ENCODE results near the gene TTC16.

Gene TTC16

GRCh38 chr9:127698985-127699670, 16.8 kb upstream of the TTC16 start:
- DNase-seq (ENCODE audit: low read depth in 3 of 3) = peak; percentile 81 to 82 (median 81)

- no peak for DNase-seq (ENCODE audit: low read depth in 3 of 3)
Measured at GRCh38 chr9:127700140-127700539, 15.7 kb upstream of the TTC16 start.

- no peak for DNase-seq (ENCODE audit: low read depth in 3 of 3)
Measured at GRCh38 chr9:127700594-127701255, 15.2 kb upstream of the TTC16 start.

- no peak for DNase-seq (ENCODE audit: low read depth in 3 of 3)
Measured at GRCh38 chr9:127703289-127703946, 12.5 kb upstream of the TTC16 start.

- DNase-seq (ENCODE audit: low read depth in 3 of 3) = no peak
Measured at GRCh38 chr9:127705577-127706379, 10.1 kb upstream of the TTC16 start.

- DNase-seq (ENCODE audit: low read depth in 3 of 3) = no peak
Measured at GRCh38 chr9:127706836-127707241, 9.0 kb upstream of the TTC16 start, which contains the start of gene CFAP157. Gene CFAP157 (plus strand): TSS chr9:127706988. CDS start chr9:127707032, 44 bp downstream.

- peak in 1 of 3 donors; percentile 19 for DNase-seq (ENCODE audit: low read depth in 3 of 3)
Measured at GRCh38 chr9:127707766-127708165, 8.1 kb upstream of the TTC16 start.

GRCh38 chr9:127708952-127709587, 6.8 kb upstream of the TTC16 start:
- DNase-seq (ENCODE audit: low read depth in 3 of 3) = no peak

GRCh38 chr9:127710204-127710783, 5.6 kb upstream of the TTC16 start:
- no peak for DNase-seq (ENCODE audit: low read depth in 3 of 3)

- no peak for DNase-seq (ENCODE audit: low read depth in 3 of 3)
Measured at GRCh38 chr9:127711226-127711701, 4.6 kb upstream of the TTC16 start.

GRCh38 chr9:127711831-127712274, 4.0 kb upstream of the TTC16 start:
- no peak for DNase-seq (ENCODE audit: low read depth in 3 of 3)

GRCh38 chr9:127712371-127712770, 3.5 kb upstream of the TTC16 start:
- DNase-seq (ENCODE audit: low read depth in 3 of 3) = no peak

- no peak for DNase-seq (ENCODE audit: low read depth in 3 of 3)
Measured at GRCh38 chr9:127712867-127713266, 3.0 kb upstream of the TTC16 start.

- DNase-seq (ENCODE audit: low read depth in 3 of 3) = no peak
Measured at GRCh38 chr9:127714020-127714750, 1.7 kb upstream of the TTC16 start.

GRCh38 chr9:127714951-127715469, 869 bp upstream of the TTC16 start:
- DNase-seq (ENCODE audit: low read depth in 3 of 3) = no peak

GRCh38 chr9:127716412-127716811, 533 bp downstream of the TTC16 start:
- no peak for DNase-seq (ENCODE audit: low read depth in 3 of 3)

GRCh38 chr9:127717766-127718165, 1.9 kb downstream of the TTC16 start:
- no peak for DNase-seq (ENCODE audit: low read depth in 3 of 3)

- DNase-seq (ENCODE audit: low read depth in 3 of 3) = no peak
Measured at GRCh38 chr9:127720031-127720864, 4.4 kb downstream of the TTC16 start.

- DNase-seq (ENCODE audit: low read depth in 3 of 3) = no peak
Measured at GRCh38 chr9:127720865-127721227, 5.0 kb downstream of the TTC16 start.

Data from stimulated activated CD4-positive, alpha-beta T cell treated with anti-CD3 and anti-CD28 coated beads, TNF-alpha, amount 100 ng/mL, for 48 hours (primary cell).